Adrenal gland (tissue), 5 donors: ENCODE measurements around the gene NEDD1.

ENCODE experiments used
- POLR2A ChIP-seq, 2 donors: fragments of 450-650 bp; IDR thresholded peaks; one replicate each; pipeline ENCODE4 v1.6.1; 2017; ENCODE audit warnings: antibody characterized with exemption in 2 of 2, mild to moderate bottlenecking in 2 of 2, moderate library complexity in 1 of 2
- TF ChIP-seq, protein P1 (sequence below), 6 experiments: fragments of 450-650 bp in 4 of 6; fragments of 200-600 bp in 2 of 6; sonication (generic) in 1 of 6; IDR thresholded peaks; 1 replicate in 5 of 6; 2 replicates in 1 of 6; pipeline versions ENCODE4 v1.5.1 to v1.8.0; 2016 to 2021; ENCODE audit warnings: antibody characterized with exemption in 6 of 6, mild to moderate bottlenecking in 2 of 6, moderate library complexity in 1 of 6
- donor health status: DM: no; HTN: no; CAD: no.

- TF ChIP-seq, protein P1, sequence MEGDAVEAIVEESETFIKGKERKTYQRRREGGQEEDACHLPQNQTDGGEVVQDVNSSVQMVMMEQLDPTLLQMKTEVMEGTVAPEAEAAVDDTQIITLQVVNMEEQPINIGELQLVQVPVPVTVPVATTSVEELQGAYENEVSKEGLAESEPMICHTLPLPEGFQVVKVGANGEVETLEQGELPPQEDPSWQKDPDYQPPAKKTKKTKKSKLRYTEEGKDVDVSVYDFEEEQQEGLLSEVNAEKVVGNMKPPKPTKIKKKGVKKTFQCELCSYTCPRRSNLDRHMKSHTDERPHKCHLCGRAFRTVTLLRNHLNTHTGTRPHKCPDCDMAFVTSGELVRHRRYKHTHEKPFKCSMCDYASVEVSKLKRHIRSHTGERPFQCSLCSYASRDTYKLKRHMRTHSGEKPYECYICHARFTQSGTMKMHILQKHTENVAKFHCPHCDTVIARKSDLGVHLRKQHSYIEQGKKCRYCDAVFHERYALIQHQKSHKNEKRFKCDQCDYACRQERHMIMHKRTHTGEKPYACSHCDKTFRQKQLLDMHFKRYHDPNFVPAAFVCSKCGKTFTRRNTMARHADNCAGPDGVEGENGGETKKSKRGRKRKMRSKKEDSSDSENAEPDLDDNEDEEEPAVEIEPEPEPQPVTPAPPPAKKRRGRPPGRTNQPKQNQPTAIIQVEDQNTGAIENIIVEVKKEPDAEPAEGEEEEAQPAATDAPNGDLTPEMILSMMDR (IDR thresholded peaks at IDR 0.05): no peak
- no peak for TF ChIP-seq POLR2A (IDR thresholded peaks at IDR 0.05)
These were observed 17.7 kb upstream of the NEDD1 start for GRCh38 chr12:96889273-96889933.
